HG02973 (cell line): ENCODE data around the gene SMU1.

ENCODE experiments used
- ATAC-seq: cut with Tn5 transposase; IDR thresholded peaks from one replicate; pipeline ENCODE4 v1.9.1; 2021; ENCODE audit warnings: moderate library complexity; ENCODE audit not compliant: unreplicated experiment

The SMU1 gene

DNA sequence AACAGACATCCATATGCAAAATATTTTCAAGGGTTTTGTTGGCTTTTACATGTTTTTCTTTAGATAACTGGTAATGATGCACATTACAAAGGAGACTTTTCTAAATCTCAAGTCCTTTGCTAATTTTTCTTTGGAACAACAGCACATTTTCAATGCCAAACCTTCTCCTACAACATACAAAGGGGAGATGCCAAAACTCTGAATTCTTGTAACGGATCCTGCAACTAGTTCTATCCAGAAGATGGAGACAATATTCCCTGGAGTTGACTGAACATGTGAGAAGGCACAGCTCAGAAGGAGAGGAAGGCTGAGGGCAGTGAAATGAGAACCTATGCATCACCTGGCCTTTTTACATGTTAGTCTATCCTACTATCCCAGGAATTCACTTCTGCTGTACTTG, 30.4 kb downstream of the SMU1 start:
- ATAC-seq: no peak

DNA sequence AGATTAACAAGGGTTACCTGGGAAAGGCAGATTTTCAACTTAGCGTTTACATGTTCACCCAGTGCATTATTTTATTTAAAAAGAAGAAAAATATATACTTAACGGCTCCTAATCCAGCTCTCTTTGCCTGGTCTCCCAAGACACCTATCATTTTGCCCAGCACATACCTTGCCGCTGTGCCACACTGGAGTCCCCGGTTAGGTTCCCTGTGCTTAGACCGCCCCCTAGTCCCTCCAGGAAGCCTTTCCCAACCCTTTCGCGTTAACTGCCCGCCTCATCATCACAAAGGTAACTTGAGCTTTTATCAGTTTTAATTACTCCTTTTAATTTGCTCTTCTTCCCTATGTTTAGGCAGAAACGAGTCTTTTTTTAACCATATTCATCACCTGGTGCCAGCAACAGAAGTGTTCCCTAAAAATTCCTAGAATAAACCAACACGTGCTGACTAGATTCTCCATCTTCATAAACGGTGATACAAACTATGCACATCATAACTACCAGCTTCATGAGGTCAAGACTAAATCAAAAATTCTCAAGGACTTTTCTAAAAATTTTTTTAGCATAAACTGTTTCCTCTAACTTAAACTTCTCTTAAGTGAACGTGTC, 31.7 kb downstream of the SMU1 start:
- ATAC-seq: no peak

DNA sequence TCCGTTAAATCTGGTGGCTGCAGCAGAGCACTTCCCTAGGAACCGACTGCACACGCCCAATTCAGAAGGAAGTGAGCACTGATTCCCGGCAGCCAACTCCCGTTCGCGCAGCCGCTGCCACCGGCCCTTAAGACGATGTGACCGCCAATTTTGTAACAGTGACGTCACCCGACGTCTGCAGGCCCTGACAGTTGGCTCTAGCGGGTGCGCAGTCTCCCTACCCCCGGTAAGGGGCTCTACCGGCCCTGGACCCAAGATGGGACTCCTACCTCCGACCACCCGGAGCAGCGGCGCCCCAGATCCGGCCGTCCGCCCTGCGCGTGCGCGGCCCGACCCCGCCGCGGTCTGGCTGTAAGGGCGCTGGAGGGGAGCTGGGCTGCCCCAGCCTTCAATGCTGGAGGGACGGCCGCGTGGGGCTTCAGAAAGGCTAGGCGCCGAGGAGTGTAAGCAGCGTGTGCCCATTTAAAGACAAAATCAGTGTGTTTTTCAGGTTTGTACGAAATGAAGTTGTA, 32.3 kb downstream of the SMU1 start:
- ATAC-seq: peak; percentile 53

DNA sequence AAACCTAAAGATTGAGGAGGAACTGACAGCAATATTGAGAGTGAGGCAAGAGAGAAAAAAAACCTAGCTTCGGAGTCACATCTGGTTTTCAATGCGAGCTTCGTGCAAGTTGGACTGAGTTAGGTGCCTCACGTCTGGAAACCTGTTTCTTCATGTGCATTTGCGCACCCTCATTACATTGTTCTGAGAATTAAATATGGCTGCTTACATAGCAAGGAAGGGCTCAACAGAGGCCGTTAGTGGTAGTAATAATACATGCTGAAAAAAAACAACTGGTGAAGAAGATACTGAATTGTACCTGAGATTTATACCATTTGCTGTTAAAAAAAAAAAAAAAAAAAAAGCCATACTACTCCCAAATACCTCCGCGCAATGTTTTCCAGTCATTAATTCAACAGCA, 32.8 kb downstream of the SMU1 start:
- no peak for ATAC-seq

DNA sequence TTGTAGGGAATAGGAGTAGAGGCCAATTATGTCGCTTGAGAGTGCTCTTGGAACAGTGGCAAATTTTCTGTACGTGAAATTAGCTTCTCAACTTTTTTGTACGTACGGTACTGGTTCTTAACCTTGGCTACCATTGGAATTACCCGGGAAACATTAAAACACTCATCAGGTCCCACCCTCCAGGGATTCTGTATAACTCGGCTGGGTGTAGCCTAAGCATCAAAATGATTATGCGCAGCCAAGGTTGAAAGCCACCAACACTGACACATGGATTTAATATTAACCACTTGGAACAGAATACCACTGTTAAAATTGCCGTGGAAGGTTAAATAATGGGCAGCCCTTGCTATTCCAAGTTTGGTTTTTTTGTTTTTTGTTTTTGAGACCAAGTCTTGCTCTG, 34.0 kb downstream of the SMU1 start:
- ATAC-seq: no peak

DNA sequence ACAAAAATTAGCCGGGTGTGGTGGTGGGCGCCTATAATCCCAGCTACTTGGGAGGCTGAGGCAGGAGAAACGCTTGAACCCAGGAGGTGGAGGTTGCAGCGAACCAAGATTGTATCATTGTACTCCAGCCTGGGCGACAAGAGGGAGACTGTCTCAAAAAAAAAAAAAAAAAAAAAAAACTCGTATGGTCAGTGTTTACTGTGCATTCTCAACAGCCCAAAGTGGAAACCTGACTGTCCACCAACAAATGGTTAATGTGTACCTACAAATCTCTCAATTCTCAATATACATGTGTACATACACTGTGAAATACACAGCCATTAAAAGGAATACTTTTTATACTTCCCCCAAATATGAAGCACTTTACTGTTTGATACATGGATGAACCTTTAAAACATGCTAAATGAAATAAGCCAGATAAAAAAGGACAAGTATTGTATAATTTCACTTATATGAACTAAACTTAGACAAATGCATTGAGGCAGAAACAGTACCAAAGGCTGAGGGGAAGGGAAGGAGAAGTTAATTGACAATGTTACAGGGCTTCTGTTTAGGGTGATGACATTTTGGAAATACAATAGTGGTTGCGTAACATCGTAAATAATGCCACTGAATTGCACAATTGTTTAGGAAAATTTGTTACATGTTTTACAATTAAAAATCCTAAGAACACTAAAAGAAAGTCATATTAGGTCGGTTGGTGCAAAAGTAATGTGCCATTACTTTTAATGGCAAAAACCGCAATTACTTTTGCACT, 34.9 kb downstream of the SMU1 start:
- ATAC-seq: no peak

DNA sequence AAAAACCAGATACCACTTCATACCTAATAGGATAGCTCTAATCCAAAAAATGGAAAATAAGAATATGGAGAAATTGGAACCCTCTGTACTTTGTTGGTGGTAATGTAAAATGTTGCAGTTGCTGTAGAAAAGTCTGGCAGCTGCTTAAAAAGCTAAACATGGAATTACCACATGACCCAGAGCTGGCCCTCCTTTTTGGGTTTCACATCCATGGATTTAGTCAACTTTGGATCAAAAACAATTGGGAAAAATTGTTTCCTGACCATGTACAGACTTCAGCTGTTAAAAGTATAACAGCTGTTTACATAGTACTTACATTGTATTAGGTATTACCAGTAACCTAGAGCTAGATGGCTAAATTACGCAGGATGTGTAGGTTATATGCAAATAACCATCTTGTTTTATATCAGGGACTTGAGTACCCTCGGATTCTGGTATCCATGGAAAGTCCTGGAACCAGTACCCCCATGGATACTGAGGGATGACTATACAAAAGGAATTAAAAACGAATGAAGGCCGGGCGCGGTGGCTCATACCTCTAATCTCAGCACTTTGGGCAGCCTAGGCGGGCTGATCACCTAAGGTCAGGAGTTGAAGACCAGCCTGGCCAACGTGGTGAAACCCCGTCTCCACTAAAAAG, 35.6 kb downstream of the SMU1 start:
- no peak for ATAC-seq

DNA sequence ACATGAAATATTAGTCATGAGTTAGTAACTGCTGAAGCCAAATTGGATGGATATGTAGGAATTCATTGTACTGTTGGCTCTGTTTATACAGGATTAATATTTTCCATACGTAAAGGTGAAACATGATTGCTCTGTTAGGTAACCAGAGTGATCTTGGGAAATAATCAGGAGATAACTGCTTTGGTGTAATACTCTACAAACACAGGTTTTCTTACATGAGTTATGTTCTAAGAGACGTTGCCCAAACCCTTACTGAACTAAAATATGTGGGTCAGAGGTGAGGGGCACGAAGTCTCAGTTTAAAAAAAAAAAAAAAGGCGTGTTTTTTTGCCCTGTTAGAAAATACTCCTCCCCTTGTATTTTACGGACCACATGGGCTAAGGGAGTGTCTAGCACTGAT, 43.6 kb downstream of the SMU1 start:
- ATAC-seq: no peak

DNA sequence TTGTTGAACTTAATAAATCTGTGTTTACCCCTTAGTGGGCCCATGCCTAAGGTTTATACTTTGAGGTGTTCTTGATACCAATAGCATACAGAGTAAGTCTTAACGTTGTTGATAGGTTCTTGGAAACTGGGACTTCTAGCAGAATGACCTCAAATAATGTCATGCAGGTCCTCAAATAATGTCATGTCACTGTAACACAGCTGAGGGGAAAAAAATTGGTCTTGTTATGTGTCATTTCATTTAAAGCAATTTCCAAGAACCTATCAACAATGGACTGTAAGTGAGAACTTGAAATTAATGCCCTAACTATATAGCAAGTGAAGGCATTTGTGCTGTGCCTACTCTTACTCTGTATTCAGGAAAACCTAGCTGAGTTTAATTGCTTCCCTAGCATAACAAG, 44.2 kb downstream of the SMU1 start:
- ATAC-seq: no peak

DNA sequence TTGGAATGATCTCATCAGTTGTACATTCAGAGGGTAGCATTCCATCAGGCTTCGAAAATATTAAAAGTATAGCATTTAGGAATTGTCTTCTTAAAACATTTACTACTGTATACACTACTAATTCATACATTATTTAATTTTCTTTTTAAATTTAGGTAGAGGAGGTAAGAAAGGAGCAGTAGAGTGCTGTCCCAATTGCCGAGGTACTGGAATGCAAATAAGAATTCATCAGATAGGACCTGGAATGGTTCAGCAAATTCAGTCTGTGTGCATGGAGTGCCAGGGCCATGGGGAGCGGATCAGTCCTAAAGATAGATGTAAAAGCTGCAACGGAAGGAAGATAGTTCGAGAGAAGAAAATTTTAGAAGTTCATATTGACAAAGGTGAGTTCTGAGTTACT, 46.2 kb downstream of the SMU1 start:
- ATAC-seq: no peak

DNA sequence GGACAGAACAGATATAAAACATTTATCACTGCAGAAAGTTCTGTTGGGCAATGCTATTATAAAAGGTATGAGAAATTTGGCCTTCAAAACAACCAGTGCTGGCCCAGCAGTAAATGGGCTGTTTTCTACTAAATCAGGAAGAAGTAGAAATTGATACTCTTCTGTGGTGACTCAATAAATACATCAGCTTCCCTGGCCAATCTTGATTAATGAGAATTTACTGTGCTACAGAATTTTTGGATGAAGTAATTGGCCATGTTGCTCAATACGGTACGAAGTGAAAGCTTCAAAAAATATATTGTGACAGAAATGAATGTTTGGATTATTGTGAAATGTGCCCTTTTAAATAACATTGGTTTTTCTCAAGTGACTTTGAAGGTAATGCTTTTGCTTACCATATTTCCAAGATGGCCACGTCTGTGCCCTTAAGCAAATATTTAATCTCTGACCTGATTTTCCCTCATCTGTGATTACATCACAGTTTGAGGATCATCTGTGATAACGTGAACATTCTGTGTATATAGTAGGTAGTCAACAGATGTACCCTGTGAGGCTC, 47.2 kb downstream of the SMU1 start:
- ATAC-seq: no peak

DNA sequence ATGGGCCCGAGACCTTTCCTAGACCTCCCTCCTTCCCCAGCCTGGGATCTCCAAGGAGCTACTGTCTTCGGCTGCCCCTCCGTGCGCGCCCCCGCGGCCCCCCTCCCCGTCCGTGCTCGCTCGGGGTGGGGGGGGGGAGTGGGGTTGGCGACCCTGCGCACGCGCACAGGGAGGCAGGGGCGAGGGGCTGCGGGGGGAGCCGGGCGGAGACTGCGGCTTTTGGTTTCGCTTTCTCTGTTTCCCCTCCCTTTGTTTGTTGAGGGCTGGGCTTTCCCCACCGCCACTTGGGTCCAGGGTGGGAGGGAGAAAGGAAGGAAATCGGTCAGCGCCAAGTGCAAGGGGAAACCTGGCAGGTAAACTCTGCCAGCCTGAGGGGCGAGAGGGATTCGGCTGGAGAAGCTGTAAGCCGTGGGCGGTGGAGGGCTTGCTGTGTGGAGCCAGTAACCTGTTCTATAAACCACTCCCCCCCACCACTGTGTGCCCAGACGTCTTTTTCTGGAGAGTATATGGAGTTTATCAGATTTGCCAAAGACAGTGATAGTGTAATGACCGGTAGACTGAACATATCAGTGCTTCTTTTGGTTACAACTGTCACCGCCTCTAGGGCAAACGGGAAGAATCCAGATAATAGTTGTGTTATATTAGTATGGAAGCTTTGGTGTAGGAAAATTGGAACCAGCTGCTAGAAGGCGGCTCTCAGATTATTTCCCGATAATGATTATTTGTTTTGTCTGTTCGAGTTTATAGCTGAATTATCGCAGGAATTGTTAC, 50.7 kb downstream of the SMU1 start:
- ATAC-seq: peak; percentile 34

DNA sequence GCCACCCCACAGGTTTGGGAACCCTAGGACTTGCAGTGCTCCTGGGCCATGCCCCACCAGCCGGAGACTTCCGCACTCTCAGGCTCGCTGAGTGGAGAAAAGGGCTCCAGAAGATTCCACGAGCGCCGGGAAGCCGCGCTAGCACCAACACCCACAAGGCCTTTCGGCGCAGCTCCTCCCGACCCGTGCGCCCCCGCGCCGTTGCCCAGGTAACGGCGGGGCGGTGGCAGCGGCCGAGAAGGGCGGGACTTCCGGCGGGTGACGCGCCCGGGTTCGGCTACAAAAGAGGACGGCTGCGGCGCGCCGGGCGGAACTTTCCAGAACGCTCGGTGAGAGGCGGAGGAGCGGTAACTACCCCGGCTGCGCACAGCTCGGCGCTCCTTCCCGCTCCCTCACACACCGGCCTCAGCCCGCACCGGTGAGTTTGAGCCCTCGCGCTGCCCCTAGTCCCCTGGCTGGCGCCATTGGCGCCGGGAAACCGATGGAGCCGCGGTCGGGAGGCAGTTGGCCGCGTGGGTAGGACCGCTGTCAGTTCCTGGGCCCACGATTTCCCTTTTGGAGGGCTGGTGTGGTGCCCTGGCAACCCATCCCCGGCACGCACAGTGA, 51.4 kb downstream of the SMU1 start, which contains the start of gene DNAJA1:
TSS of gene DNAJA1 (plus strand) at position 308 of the 606 bp plus-strand sequence. CDS start 1,212 bp downstream, outside the sequence.
- peak; percentile 88 for ATAC-seq

DNA sequence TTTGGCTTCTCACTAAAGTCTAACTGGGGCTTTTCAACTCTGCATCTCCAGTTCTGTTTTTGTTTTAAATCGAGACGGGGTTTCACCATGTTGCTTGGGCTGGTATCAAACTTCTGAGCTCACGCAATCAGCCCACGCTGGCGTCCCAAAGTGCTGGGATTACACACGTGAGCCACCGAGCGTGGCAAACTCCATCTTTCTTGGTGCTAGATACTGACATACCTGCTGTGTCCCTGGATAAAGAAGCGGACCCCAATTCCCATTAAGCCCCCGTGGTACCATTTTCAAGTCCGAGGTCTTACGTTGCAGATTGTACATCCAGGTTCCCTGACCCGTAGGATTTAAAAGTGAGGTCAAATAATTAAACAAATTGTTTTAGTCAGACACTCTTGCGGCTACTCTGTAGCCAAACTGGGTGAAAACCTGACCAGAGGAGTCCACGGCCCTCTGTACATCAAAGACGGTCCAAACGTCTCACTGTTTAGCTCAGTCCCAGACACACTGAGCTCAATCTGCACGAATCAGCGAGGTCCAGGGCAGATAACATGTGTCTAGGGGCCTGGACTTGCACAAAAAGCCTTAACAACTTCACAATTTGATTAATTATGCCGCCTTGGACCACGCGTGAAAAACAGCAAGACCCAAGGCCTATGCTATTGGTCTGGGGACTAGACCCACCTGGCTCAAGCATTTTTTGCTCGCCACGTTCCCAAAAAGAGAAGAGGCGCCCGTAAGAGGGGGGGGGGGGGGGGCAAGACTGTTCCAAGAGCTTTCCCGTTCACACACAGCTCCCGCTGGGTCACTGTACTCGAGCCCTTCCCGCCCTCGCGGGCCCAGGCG, 52.1 kb downstream of the SMU1 start:
- ATAC-seq: peak; percentile 20

DNA sequence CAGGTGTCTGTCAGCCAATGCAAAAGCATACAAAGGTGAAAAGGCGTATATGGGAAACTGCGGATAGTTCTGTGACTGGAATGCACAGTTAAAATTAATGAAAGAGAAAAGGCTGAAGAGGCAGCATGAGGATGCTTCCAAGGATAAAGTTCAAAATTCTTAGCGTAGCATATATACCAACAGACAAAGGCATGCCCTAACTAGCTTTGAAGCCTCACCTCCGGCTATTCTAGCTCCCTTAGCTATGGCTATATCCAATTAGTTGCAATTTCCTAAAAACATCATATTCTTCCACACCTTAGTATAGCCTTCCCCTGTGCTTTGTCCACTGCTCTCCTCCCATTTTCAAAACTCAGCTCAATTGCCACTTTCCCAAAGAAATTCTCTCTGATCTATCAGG, 52.8 kb downstream of the SMU1 start:
- ATAC-seq: no peak

DNA sequence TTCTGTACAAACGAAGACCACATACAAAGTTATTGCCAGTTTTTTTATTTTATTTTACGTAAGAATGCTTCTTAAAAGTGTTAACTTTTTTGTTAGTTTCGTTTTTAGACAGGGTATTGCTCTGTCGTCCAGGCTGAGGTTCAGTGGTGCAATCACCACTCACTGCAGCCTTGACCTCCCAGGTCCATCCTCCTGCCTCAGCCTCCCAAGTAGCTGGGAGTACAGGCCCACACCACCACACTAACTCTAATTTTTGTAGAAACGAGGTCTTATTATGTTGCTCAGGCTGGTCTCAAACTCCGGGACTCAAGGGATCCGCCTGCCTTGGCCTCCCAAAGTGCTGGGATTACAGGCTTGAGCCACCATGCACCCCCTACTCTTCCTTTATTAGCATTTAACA, 53.7 kb downstream of the SMU1 start:
- no peak for ATAC-seq

DNA sequence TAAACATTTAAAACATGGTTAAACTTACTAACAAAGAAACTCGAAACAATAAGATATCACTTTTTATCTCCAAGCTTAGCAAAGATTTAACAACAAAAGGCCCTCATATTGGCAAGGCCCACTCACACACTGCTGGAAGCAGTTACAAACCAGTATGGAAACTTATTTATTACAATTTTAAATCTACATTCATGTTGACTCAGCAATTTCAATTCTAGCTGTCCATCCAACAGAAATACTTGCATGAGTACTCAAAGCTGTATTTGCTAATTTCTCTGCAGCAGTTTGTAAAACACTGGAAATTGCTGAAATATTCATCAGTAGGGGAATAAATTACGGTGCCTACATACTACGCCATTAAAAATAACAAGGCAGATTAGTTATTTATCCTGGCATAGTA, 54.2 kb downstream of the SMU1 start:
- ATAC-seq: no peak

DNA sequence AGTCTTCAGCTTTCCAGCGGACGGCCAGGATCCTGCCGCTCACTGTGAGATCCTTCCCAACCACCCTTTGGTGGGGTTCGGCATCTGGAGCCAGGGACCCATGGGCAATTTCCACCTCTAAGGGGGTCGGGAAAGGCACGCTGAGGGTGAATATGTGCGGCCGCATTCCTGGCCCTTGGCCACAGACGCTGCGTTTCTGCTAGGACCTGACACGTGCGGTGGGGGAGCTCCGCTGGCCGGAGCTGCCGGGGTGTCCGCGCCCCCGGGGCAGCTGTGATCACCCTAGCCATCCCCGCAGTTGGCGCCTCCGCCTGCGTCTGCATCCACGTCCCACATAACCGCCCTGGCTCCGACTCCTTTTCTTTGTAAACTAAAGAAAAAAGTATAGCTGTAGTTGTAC, 56.7 kb downstream of the SMU1 start:
- ATAC-seq: no peak

DNA sequence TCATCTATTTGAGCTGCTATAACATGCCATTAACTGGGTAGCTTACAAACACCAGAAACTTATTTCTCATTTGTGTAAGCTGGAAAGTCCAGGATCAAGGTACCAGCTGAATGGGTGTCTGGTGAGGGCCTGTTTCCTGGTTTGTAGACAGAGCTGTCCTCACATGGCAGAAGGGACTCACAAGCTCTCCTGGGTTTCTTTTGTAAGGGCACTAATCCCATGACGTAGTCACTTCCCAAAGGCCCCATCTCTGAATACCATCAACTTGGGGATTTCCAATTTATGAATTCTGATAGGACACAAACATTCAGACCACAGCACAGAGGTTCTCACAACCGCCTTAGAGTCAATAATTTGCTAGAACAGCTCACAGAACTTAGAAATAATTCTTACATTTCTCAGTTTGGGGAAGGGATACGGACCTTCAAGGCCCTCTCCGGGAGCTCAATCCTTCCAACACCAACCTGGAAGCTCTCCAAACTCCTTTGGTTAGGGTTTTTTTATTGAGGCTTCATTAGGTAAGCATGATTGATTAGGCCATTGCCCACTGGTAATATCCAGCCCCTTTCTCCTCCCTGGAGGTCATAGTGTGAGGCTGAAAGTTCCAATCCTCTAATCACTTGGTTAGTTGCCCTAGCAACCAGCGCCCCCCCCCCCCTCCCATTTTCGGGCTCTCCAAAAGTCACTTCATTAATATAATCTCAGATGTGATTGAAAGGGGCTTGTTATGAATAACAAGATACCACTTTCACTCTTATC, 59.0 kb downstream of the SMU1 start:
- ATAC-seq: no peak
